ENCODE results near the gene CTRB2.
"Not testable (repeated sequence)": the region's sequence is repeated elsewhere in the genome, so short reads cannot be mapped to it uniquely, and the experiment has no call there.

CTRB2 gene

GRCh38 chr16:75242436-75243078, 35.6 kb upstream of the CTRB2 start:
- not testable (repeated sequence) for DNase-seq (ENCODE audit: low read depth in 2 of 2, low spot score in 1 of 2)

- no peak for DNase-seq (ENCODE audit: low read depth in 2 of 2, low spot score in 1 of 2)
Observed at GRCh38 chr16:75241955-75242354, 35.0 kb upstream of the CTRB2 start.

- DNase-seq (ENCODE audit: low read depth in 2 of 2, low spot score in 1 of 2), result no peak
Observed at GRCh38 chr16:75241412-75241811, 34.5 kb upstream of the CTRB2 start.

- DNase-seq (ENCODE audit: low read depth in 2 of 2, low spot score in 1 of 2), result not testable (repeated sequence)
Observed at GRCh38 chr16:75240633-75241032, 33.7 kb upstream of the CTRB2 start.

- DNase-seq (ENCODE audit: low read depth in 2 of 2, low spot score in 1 of 2), result no peak
Observed at GRCh38 chr16:75239542-75240122, 32.7 kb upstream of the CTRB2 start.

- DNase-seq (ENCODE audit: low read depth in 2 of 2, low spot score in 1 of 2), result no peak
Observed at GRCh38 chr16:75238853-75239541, 32.0 kb upstream of the CTRB2 start.

GRCh38 chr16:75238132-75238852, 31.3 kb upstream of the CTRB2 start:
- no peak for DNase-seq (ENCODE audit: low read depth in 2 of 2, low spot score in 1 of 2)

GRCh38 chr16:75237398-75238131, 30.6 kb upstream of the CTRB2 start:
- DNase-seq (ENCODE audit: low read depth in 2 of 2, low spot score in 1 of 2), result no peak

GRCh38 chr16:75236736-75237397, 29.9 kb upstream of the CTRB2 start:
- DNase-seq (ENCODE audit: low read depth in 2 of 2, low spot score in 1 of 2), result no peak

- no peak for DNase-seq (ENCODE audit: low read depth in 2 of 2, low spot score in 1 of 2)
Observed at GRCh38 chr16:75236232-75236631, 29.3 kb upstream of the CTRB2 start.

- DNase-seq (ENCODE audit: low read depth in 2 of 2, low spot score in 1 of 2), result no peak
Observed at GRCh38 chr16:75235721-75236193, 28.8 kb upstream of the CTRB2 start.

- DNase-seq (ENCODE audit: low read depth in 2 of 2, low spot score in 1 of 2), result no peak
Observed at GRCh38 chr16:75234856-75235696, 28.1 kb upstream of the CTRB2 start.

GRCh38 chr16:75233611-75233938, 26.6 kb upstream of the CTRB2 start:
- DNase-seq (ENCODE audit: low read depth in 2 of 2, low spot score in 1 of 2), result no peak

- DNase-seq (ENCODE audit: low read depth in 2 of 2, low spot score in 1 of 2), result no peak
Observed at GRCh38 chr16:75231570-75231969, 24.6 kb upstream of the CTRB2 start.

- DNase-seq (ENCODE audit: low read depth in 2 of 2, low spot score in 1 of 2), result no peak
Observed at GRCh38 chr16:75230471-75231110, 23.6 kb upstream of the CTRB2 start.

- DNase-seq (ENCODE audit: low read depth in 2 of 2, low spot score in 1 of 2), result no peak
Observed at GRCh38 chr16:75229172-75230031, 22.4 kb upstream of the CTRB2 start.

GRCh38 chr16:75228143-75228976, 21.4 kb upstream of the CTRB2 start:
- no peak for DNase-seq (ENCODE audit: low read depth in 2 of 2, low spot score in 1 of 2)

All from stimulated activated CD8-positive, alpha-beta memory T cell treated with anti-CD3 and anti-CD28 coated beads, Interleukin-4, amount 100 ng/mL, for 1 hour (primary cell).